ENCODE results near the gene GRIN1.
"Not testable (repeated sequence)": the region's sequence is repeated elsewhere in the genome, so short reads cannot be mapped to it uniquely, and the experiment has no call there.

GRCh38 chr9:137123952-137124462 lies 14.9 kb upstream of the GRIN1 start:
- TF ChIP-seq CTCF, POLR2AphosphoS5, POLR2A, EP300 (IDR thresholded peaks at IDR 0.05): not testable (repeated sequence)
